T-helper 2 cell treated with Interferon-gamma antibody and Interleukin-4, amounts not matched to agents 5 μg/mL and 100 μg/mL, for 36 hours (primary cell): ENCODE data around the gene ECHS1.

Experiments used
- DNase-seq: peaks from one replicate; pipeline ENCODE4 v3.0.0; 2021; ENCODE audit warnings: low spot score
- H3K27ac Mint-ChIP-seq: one replicate; pipeline ENCODE4 v1.8.0; 2021; ENCODE audit warnings: mild to moderate bottlenecking, mixed read lengths
- H3K27me3 Mint-ChIP-seq: one replicate; pipeline ENCODE4 v1.8.0; 2021; ENCODE audit warnings: low read depth, mixed read lengths
- H3K36me3 Mint-ChIP-seq: one replicate; pipeline ENCODE4 v1.8.0; 2021; ENCODE audit warnings: low read depth, mixed read lengths
- H3K4me1 Mint-ChIP-seq: one replicate; pipeline ENCODE4 v1.8.0; 2021; ENCODE audit warnings: low read depth, mixed read lengths
- H3K4me3 Mint-ChIP-seq: one replicate; pipeline ENCODE4 v1.8.0; 2022; ENCODE audit warnings: mild to moderate bottlenecking, moderate library complexity, mixed read lengths
- H3K9me3 Mint-ChIP-seq: one replicate; pipeline ENCODE4 v1.8.0; 2021; ENCODE audit warnings: mixed read lengths

The ECHS1 gene

DNA sequence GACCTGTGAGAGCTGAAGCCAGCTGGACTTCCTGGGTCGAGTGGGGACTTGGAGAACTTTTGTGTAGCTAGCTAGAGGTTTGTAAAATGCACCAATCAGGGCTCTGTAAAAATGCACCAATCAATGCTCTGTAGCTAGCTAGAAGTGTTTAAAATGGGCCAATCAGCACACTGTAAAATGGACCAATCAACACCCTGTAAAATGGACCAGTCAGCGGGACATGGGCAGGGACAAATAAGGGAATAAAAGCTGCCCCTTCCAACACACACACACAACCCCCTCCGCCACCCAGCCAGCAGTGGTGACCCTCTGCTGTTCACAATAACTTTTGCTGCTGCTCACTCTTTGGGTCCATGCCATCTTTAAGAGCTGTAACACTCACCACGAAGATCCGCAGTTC lies 57.3 kb downstream of the ECHS1 start:
- Mint-ChIP-seq H3K4me3 (no peak overlapping the region), H3K36me3 (peaks cover 8% of the 10 kb centered on the region), H3K27ac (no peak overlapping the region), H3K9me3 (peaks cover 4% of the 10 kb centered on the region), H3K27me3 (peaks cover 7% of the 10 kb centered on the region), H3K4me1 (peaks cover 10% of the 10 kb centered on the region)
- DNase-seq, result no peak

GRCh38 chr10:133314911-133315310 lies 58.2 kb downstream of the ECHS1 start:
- Mint-ChIP-seq H3K4me1 (peaks cover 10% of the 10 kb centered on the region), H3K27me3 (peaks cover 4% of the 10 kb centered on the region), H3K9me3 (no peaks in the 10 kb centered on the region), H3K36me3 (peaks cover 12% of the 10 kb centered on the region), H3K4me3 (no peak overlapping the region), H3K27ac (no peak overlapping the region)
- DNase-seq, result no peak

DNA sequence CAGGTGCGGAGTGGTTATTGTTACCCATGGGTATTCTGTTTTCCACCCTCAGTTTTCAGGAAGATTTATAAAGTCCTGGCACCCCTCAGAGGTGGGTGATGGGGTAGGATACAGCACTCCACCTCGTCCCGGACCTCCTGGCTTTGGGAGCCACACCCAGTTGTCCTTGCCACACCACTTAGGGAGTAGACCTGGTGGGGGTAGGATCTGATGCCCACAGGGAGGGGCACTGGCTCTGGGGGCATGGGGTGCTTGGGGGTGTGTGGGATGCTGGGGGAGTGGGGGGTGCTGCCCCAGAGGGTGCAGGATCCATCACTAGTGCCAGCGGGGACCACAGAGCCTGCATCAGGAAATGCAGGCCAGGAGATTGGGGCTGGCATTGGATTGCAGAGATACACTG lies 60.0 kb downstream of the ECHS1 start:
- Mint-ChIP-seq H3K27me3 (peaks cover under 1% of the 10 kb centered on the region), H3K36me3 (peaks cover 14% of the 10 kb centered on the region), H3K27ac (no peak overlapping the region), H3K4me3 (no peak overlapping the region), H3K9me3 (no peaks in the 10 kb centered on the region), H3K4me1 (peaks cover 6% of the 10 kb centered on the region)
- no peak for DNase-seq

- Mint-ChIP-seq H3K36me3 (peaks cover 17% of the 10 kb centered on the region), H3K9me3 (no peaks in the 10 kb centered on the region), H3K4me3 (no peak overlapping the region), H3K27ac (no peak overlapping the region), H3K4me1 (peaks cover 8% of the 10 kb centered on the region), H3K27me3 (peaks cover 2% of the 10 kb centered on the region)
- no peak for DNase-seq
Measured at GRCh38 chr10:133312769-133313145, 60.4 kb downstream of the ECHS1 start.
